IMR-90 (cell line): ENCODE data around the gene INCA1. TPM values are rescaled to one million over a fixed set of nuclear protein-coding genes. Genes with fewer than 3 reads are reported as not detected.

ENCODE experiments used
- ATAC-seq: fragments of 200-7000 bp; cut with Tn5 transposase; 2 replicates; pipeline ENCODE4 v1.9.1; 2020; ENCODE audit warnings: low read depth, mild to moderate bottlenecking, moderate library complexity
- BruUV-seq: library from RNA; stranded (reverse); fragments of 400-500 nt; replicated peaks from 2 replicates; lab custom pipeline; 2021; lab: Mats Ljungman, UMichigan
- CTCF ChIA-PET: fragments of 300-600 bp; formaldehyde crosslinking; extraction: SDS; loops from one replicate; lab custom pipeline; 2021; ENCODE audit warnings: antibody characterized with exemption; lab: Yijun Ruan, JAX
- POLR2A ChIA-PET: fragments of 300-600 bp; sonication (Branson Sonifier 250); formaldehyde crosslinking; loops from one replicate; lab custom pipeline; 2022; ENCODE audit warnings: antibody characterized with exemption; ENCODE audit not compliant: unreplicated experiment; lab: Charles Lee
- DNase-seq: peaks from one replicate; pipeline ENCODE4 v3.0.0; 2013
- H2AFZ ChIP-seq: replicated peaks from 2 replicates; pipeline ENCODE3; 2013; ENCODE audit warnings: low read length, mild to moderate bottlenecking; ENCODE audit not compliant: poor library complexity
- H2AK5ac ChIP-seq: 2 replicates; pipeline ENCODE4 v1.6.1; 2013; ENCODE audit warnings: low read depth, low read length, inconsistent platforms
- H2AK9ac ChIP-seq: replicated peaks from 2 replicates; pipeline ENCODE3; 2013; ENCODE audit warnings: mild to moderate bottlenecking, low read depth, low read length, moderate library complexity; ENCODE audit not compliant: poor library complexity
- H2BK120ac ChIP-seq: 2 replicates; pipeline ENCODE4 v1.6.1; 2013; ENCODE audit warnings: low read depth, low read length, inconsistent platforms
- H2BK15ac ChIP-seq: 3 replicates; pipeline ENCODE4 v1.6.1; 2013; ENCODE audit warnings: low read depth, low read length, inconsistent platforms
- H2BK20ac ChIP-seq: 2 replicates; pipeline ENCODE4 v1.6.1; 2013; ENCODE audit warnings: low read depth, mild to moderate bottlenecking, inconsistent platforms, low read length, moderate library complexity
- H2BK5ac ChIP-seq: 2 replicates; pipeline ENCODE4 v1.6.1; 2013; ENCODE audit warnings: mild to moderate bottlenecking, low read depth, low read length, inconsistent platforms; ENCODE audit not compliant: poor library complexity, severe bottlenecking
- H3K14ac ChIP-seq: replicated peaks from 2 replicates; pipeline ENCODE4 v1.6.1; 2013; ENCODE audit warnings: low read depth, low read length, inconsistent platforms
- H3K18ac ChIP-seq: 2 replicates; pipeline ENCODE4 v1.6.1; 2013; ENCODE audit warnings: low read depth, low read length, control low read depth
- H3K23ac ChIP-seq: 2 replicates; pipeline ENCODE4 v1.6.1; 2013; ENCODE audit warnings: low read depth, low read length, inconsistent platforms
- H3K27ac ChIP-seq: 2 replicates; pipeline ENCODE4 v1.5.1; 2013; ENCODE audit warnings: mild to moderate bottlenecking, control low read depth, low read length; ENCODE audit not compliant: insufficient read depth
- H3K27me3 ChIP-seq: 2 replicates; pipeline ENCODE4 v1.6.1; 2013; ENCODE audit warnings: low read length; ENCODE audit not compliant: control insufficient read depth, insufficient read depth
- H3K36me3 ChIP-seq: 2 replicates; pipeline ENCODE4 v1.6.1; 2013; ENCODE audit warnings: low read length, mixed read lengths; ENCODE audit not compliant: control insufficient read depth, insufficient read depth
- H3K4ac ChIP-seq: 2 replicates; pipeline ENCODE4 v1.6.1; 2013; ENCODE audit warnings: low read depth, low read length, inconsistent platforms
- H3K4me1 ChIP-seq: 2 replicates; pipeline ENCODE4 v1.6.1; 2013; ENCODE audit warnings: low read length, mixed read lengths; ENCODE audit not compliant: control insufficient read depth, insufficient read depth
- H3K4me2 ChIP-seq: 2 replicates; pipeline ENCODE4 v1.6.1; 2013; ENCODE audit warnings: low read depth, mild to moderate bottlenecking, control low read depth, low read length, moderate library complexity
- H3K4me3 ChIP-seq: 2 replicates; pipeline ENCODE4 v1.5.1; 2013; ENCODE audit warnings: low read depth, mild to moderate bottlenecking, control low read depth, low read length, moderate library complexity; ENCODE audit not compliant: insufficient read depth
- H3K56ac ChIP-seq: 2 replicates; pipeline ENCODE4 v1.6.1; 2013; ENCODE audit warnings: low read length, inconsistent platforms; ENCODE audit not compliant: insufficient read depth; ENCODE audit errors: extremely low read depth
- H3K79me1 ChIP-seq, 2 experiments: 2 replicates each; pipeline ENCODE4 v1.6.1; 2013; ENCODE audit warnings: low read length in 2 of 2, inconsistent platforms in 1 of 2, low read depth in 1 of 2
- H3K9ac ChIP-seq: 2 replicates; pipeline ENCODE4 v1.6.1; 2013; ENCODE audit warnings: low read depth, low read length, control low read depth
- H3K9me1 ChIP-seq: 2 replicates; pipeline ENCODE4 v1.6.1; 2013; ENCODE audit warnings: low read length, inconsistent platforms; ENCODE audit not compliant: insufficient read depth
- H3K9me3 ChIP-seq: 2 replicates; pipeline ENCODE4 v1.6.1; 2013; ENCODE audit warnings: low read length; ENCODE audit not compliant: control insufficient read depth, insufficient read depth
- H4K20me1 ChIP-seq: 2 replicates; pipeline ENCODE4 v1.6.1; 2013; ENCODE audit warnings: low read length, inconsistent platforms; ENCODE audit not compliant: insufficient read depth
- H4K5ac ChIP-seq: 2 replicates; pipeline ENCODE4 v1.6.1; 2013; ENCODE audit warnings: mild to moderate bottlenecking, low read depth, low read length, control low read depth
- H4K8ac ChIP-seq, 2 experiments: 2 replicates each; pipeline ENCODE4 v1.6.1; 2013; ENCODE audit warnings: low read depth in 2 of 2, low read length in 2 of 2, control low read depth in 1 of 2, inconsistent platforms in 1 of 2
- H4K91ac ChIP-seq: 2 replicates; pipeline ENCODE4 v1.6.1; 2013; ENCODE audit warnings: low read depth, low read length, inconsistent platforms; ENCODE audit not compliant: insufficient read depth
- CEBPB ChIP-seq: IDR thresholded peaks from 2 replicates; pipeline ENCODE4 v1.6.1; 2012; ENCODE audit warnings: low read depth, low read length, improper control_type of control experiment
- CHD1 ChIP-seq: IDR thresholded peaks from 2 replicates; pipeline ENCODE4 v1.6.1; 2012; ENCODE audit warnings: low read depth, low read length, improper control_type of control experiment
- CTCF ChIP-seq: conservative IDR thresholded peaks from 2 replicates; pipeline ENCODE4 v1.5.1; 2012; ENCODE audit warnings: mild to moderate bottlenecking, low read depth, low read length, improper control_type of control experiment
- FOS ChIP-seq: fragments of 150-350 bp; IDR thresholded peaks from 2 replicates; pipeline ENCODE4 v1.6.1; 2016; ENCODE audit warnings: low read depth, low read length
- MAFK ChIP-seq: IDR thresholded peaks from 2 replicates; pipeline ENCODE4 v1.6.1; 2012; ENCODE audit warnings: low read depth, low read length, improper control_type of control experiment
- MAZ ChIP-seq: IDR thresholded peaks from 2 replicates; pipeline ENCODE4 v1.6.1; 2012; ENCODE audit warnings: low read depth, mild to moderate bottlenecking, low read length, improper control_type of control experiment, moderate library complexity, borderline replicate concordance
- MXI1 ChIP-seq: IDR thresholded peaks from 2 replicates; pipeline ENCODE4 v1.6.1; 2012; ENCODE audit warnings: low read depth, mild to moderate bottlenecking, low read length, moderate library complexity, borderline replicate concordance
- NFE2L2 ChIP-seq: fragments of 150-350 bp; IDR thresholded peaks from 2 replicates; pipeline ENCODE4 v1.6.1; 2016; ENCODE audit warnings: low read depth, mild to moderate bottlenecking, low read length
- POLR2A ChIP-seq: IDR thresholded peaks from 2 replicates; pipeline ENCODE4 v1.6.1; 2012; ENCODE audit warnings: mild to moderate bottlenecking, low read depth, low read length
- RAD21 ChIP-seq: IDR thresholded peaks from 2 replicates; pipeline ENCODE4 v1.6.1; 2012; ENCODE audit warnings: low read length, improper control_type of control experiment
- RCOR1 ChIP-seq: IDR thresholded peaks from 2 replicates; pipeline ENCODE4 v1.6.1; 2012; ENCODE audit warnings: mild to moderate bottlenecking, low read length, improper control_type of control experiment; ENCODE audit not compliant: insufficient replicate concordance
- RFX5 ChIP-seq: IDR thresholded peaks from 2 replicates; pipeline ENCODE4 v1.8.0; 2012; ENCODE audit warnings: low read depth, mild to moderate bottlenecking, low read length, moderate library complexity
- SMC3 ChIP-seq: fragments of 150-350 bp; IDR thresholded peaks from 2 replicates; pipeline ENCODE4 v1.6.1; 2016; ENCODE audit warnings: low read depth, mild to moderate bottlenecking, antibody characterized with exemption, low read length, moderate library complexity
- USF2 ChIP-seq: fragments of 150-350 bp; IDR thresholded peaks from 2 replicates; pipeline ENCODE4 v1.6.1; 2017; ENCODE audit warnings: mild to moderate bottlenecking, antibody characterized with exemption, low read length, low read depth
- WGBS, 2 experiments: methylation state at CpG; one replicate each; pipeline versions ENCODE4 v1.1.5 to v1.1.7; 2013; ENCODE audit warnings: missing lambda C conversion rate in 2 of 2; ENCODE audit not compliant: insufficient read length in 1 of 2; ENCODE audit errors: extremely low coverage in 2 of 2; 5-methylcytosine and 5-hydroxymethylcytosine counted together
- dilution Hi-C: fragments of 300-500 bp; cut with HindIII; formaldehyde crosslinking; loops from one replicate; pipeline ENCODE4 v1.14.3; 2018; ENCODE audit warnings: low sequenced_read_pairs; ENCODE audit not compliant: unreplicated experiment
- in situ Hi-C: fragments of 300-500 bp; cut with MboI; formaldehyde crosslinking; loops from 3 replicates; pipeline ENCODE4 v1.14.3; 2019; ENCODE audit warnings: low sequenced_read_pairs, inconsistent platforms, mixed read lengths
- intact Hi-C: fragments of 100-400 bp; cut with micrococcal nuclease; formaldehyde crosslinking; loops from 2 replicates; pipeline ENCODE4 v1.10.0; 2022
- polyA plus RNA-seq, 3 experiments: library from polyadenylated mRNA; depleted of rRNA; stranded (reverse); fragments of >200 nt; gene quantifications; 2 replicates each; pipeline ENCODE4 v1.2.3, GENCODE V29; 2012; ENCODE audit warnings: low replicate concordance in 1 of 3
- total RNA-seq: library from RNA; depleted of rRNA; stranded (reverse); fragments of >200 nt; gene quantifications from 2 replicates; pipeline ENCODE4 v1.2.3, GENCODE V29; 2012

INCA1 gene
- total and polyA plus RNA-seq, 2 of the 4 experiments (the other 2 are of a cell fraction) = 0.18 to 0.51 TPM

- Histone ChIP-seq H4K91ac (no peak overlapping the region), H3K9me1 (peaks cover 29% of the 10 kb centered on the region), H3K14ac (no peak overlapping the region), H2AK9ac (peak overlapping the region; percentile 5), H4K5ac (no peak overlapping the region), H3K4me3 (no peak overlapping the region), H3K79me1 (peaks cover 10 to 59% of the 10 kb centered on the region in 2 experiments; a peak in 3 of 4 replicates), H2BK15ac (no peak overlapping the region), H4K20me1 (peaks cover 6% of the 10 kb centered on the region; the same call in 1 of the 2 replicates), H2AFZ (no peak overlapping the region), H2AK5ac (no peak overlapping the region), H3K9me3 (no peaks in the 10 kb centered on the region), H4K8ac (no peak overlapping the region), H3K23ac (no peak overlapping the region), H2BK120ac (no peak overlapping the region), H3K4me2 (no peak overlapping the region), H3K27ac (no peak overlapping the region), H2BK20ac (no peak overlapping the region), H3K27me3 (no peaks in the 10 kb centered on the region), H3K56ac (no peak overlapping the region), H3K36me3 (peaks cover 49% of the 10 kb centered on the region), H3K4ac (no peak overlapping the region), H3K18ac (no peak overlapping the region), H3K9ac (no peak overlapping the region), H3K4me1 (peaks cover 12% of the 10 kb centered on the region), H2BK5ac (no peak overlapping the region)
- no peak for ATAC-seq
- intact Hi-C loops = no loop called here
- ChIA-PET CTCF (no interaction called here), POLR2A (no interaction called here)
- WGBS, 2 experiments = 90% methylated on average over 5 of the region's 10 CpGs; no CpG with 5 or more reads in 1 of the 2 experiments
- dilution Hi-C loops = no loop called here
- no peak for DNase-seq
- in situ Hi-C loops = no loop called here
- BruUV-seq = no TSS peak
- no peak for TF ChIP-seq USF2
- no peak for TF ChIP-seq POLR2A
- no peak for TF ChIP-seq MAZ
- TF ChIP-seq MXI1 = no peak
- no peak for TF ChIP-seq NFE2L2
- no peak for TF ChIP-seq RAD21
- no peak for TF ChIP-seq CTCF
- no peak for TF ChIP-seq FOS
- TF ChIP-seq RFX5 = no peak
- no peak for TF ChIP-seq RCOR1
- no peak for TF ChIP-seq CHD1
- no peak for TF ChIP-seq CEBPB
- TF ChIP-seq MAFK = no peak
- TF ChIP-seq SMC3 = no peak
Observed at GRCh38 chr17:4973256-4974114, 23.8 kb downstream of the INCA1 start.
